NCI-H1105 treated with DMSO at 0.1 percent for 48 hours (cell line): Measurements from ENCODE around the gene BRD2.
"Not testable (repeated sequence)": the region's sequence is repeated elsewhere in the genome, so short reads cannot be mapped to it uniquely, and the experiment has no call there.

Experiments used
- DNase-seq: peaks from one replicate; lab custom pipeline; 2025; lab: John Stamatoyannopoulos, UW

Gene BRD2

GRCh38 chr6:32968093-32968866 is at the start of gene BRD2:
Gene BRD2 (plus strand): TSS chr6:32968594. CDS start chr6:32972899, 4,305 bp downstream.
- DNase-seq = peak; percentile 93

- DNase-seq = no peak
Observed at GRCh38 chr6:32920715-32921114, 47.7 kb upstream of the BRD2 start.

- no peak for DNase-seq
Observed at GRCh38 chr6:32922083-32922482, 46.3 kb upstream of the BRD2 start.

- no peak for DNase-seq
Observed at GRCh38 chr6:32931211-32931610, 37.2 kb upstream of the BRD2 start.

GRCh38 chr6:32932132-32932868 is 36.1 kb upstream of the BRD2 start:
- DNase-seq = no peak

- DNase-seq = peak; percentile 55
Observed at GRCh38 chr6:32933661-32934085, 34.7 kb upstream of the BRD2 start.

- no peak for DNase-seq
Observed at GRCh38 chr6:32935551-32936238, 32.7 kb upstream of the BRD2 start.

- no peak for DNase-seq
Observed at GRCh38 chr6:32936239-32937152, 31.9 kb upstream of the BRD2 start.

- no peak for DNase-seq
Observed at GRCh38 chr6:32937230-32937633, 31.2 kb upstream of the BRD2 start.

GRCh38 chr6:32938494-32938893 is 29.9 kb upstream of the BRD2 start:
- no peak for DNase-seq

GRCh38 chr6:32940656-32941213 is 27.7 kb upstream of the BRD2 start, which contains the start of gene HLA-DMB:
Gene HLA-DMB (minus strand): TSS chr6:32941028. CDS start chr6:32940807, 221 bp downstream.
- peak; percentile 9 for DNase-seq

GRCh38 chr6:32941214-32941768 is 27.1 kb upstream of the BRD2 start:
- no peak for DNase-seq

- DNase-seq = not testable (repeated sequence)
Observed at GRCh38 chr6:32942555-32943123, 25.8 kb upstream of the BRD2 start.

- no peak for DNase-seq
Observed at GRCh38 chr6:32943864-32944649, 24.3 kb upstream of the BRD2 start.

GRCh38 chr6:32945108-32945760 is 23.2 kb upstream of the BRD2 start:
- no peak for DNase-seq

- DNase-seq = no peak
Observed at GRCh38 chr6:32945953-32946352, 22.4 kb upstream of the BRD2 start.

- DNase-seq = no peak
Observed at GRCh38 chr6:32946893-32947292, 21.5 kb upstream of the BRD2 start.

GRCh38 chr6:32947552-32948465 is 20.6 kb upstream of the BRD2 start:
- peak; percentile 38 for DNase-seq
